Immature natural killer cell (primary cell): ENCODE measurements around the gene IGSF9. TPM values are rescaled to one million over a fixed set of nuclear protein-coding genes. Genes with fewer than 3 reads are reported as not detected.
"Not testable (repeated sequence)": the region's sequence is repeated elsewhere in the genome, so short reads cannot be mapped to it uniquely, and the experiment has no call there.

ENCODE experiments used
- DNase-seq, 3 donors: peaks; one replicate each; pipeline ENCODE4 v3.0.0; 2022; ENCODE audit warnings: mixed read lengths in 1 of 3
- H3K27ac Mint-ChIP-seq, 6 donors: one replicate each; pipeline ENCODE4 v1.8.0; 2020; ENCODE audit warnings: mixed read lengths in 6 of 6, mild to moderate bottlenecking in 5 of 6, inconsistent platforms in 4 of 6, moderate library complexity in 3 of 6
- H3K27me3 Mint-ChIP-seq, 3 donors: one replicate each; pipeline ENCODE4 v1.8.0; 2020 to 2021; ENCODE audit warnings: low read depth in 3 of 3, mild to moderate bottlenecking in 3 of 3, mixed read lengths in 3 of 3, moderate library complexity in 3 of 3, inconsistent platforms in 1 of 3
- H3K36me3 Mint-ChIP-seq, 3 donors: one replicate each; pipeline ENCODE4 v1.8.0; 2020; ENCODE audit warnings: mixed read lengths in 3 of 3, inconsistent platforms in 2 of 3, mild to moderate bottlenecking in 2 of 3
- H3K4me1 Mint-ChIP-seq, 2 donors: one replicate each; pipeline ENCODE4 v1.8.0; 2020; ENCODE audit warnings: inconsistent platforms in 2 of 2, mild to moderate bottlenecking in 2 of 2, mixed read lengths in 2 of 2, moderate library complexity in 1 of 2
- H3K4me3 Mint-ChIP-seq, 5 donors: one replicate each; pipeline ENCODE4 v1.8.0; 2020; ENCODE audit warnings: mild to moderate bottlenecking in 5 of 5, mixed read lengths in 5 of 5, inconsistent platforms in 3 of 5, moderate library complexity in 3 of 5
- H3K9me3 Mint-ChIP-seq, 6 donors: one replicate each; pipeline ENCODE4 v1.8.0; 2020; ENCODE audit warnings: mild to moderate bottlenecking in 6 of 6, mixed read lengths in 6 of 6, inconsistent platforms in 4 of 6, moderate library complexity in 3 of 6
- polyA plus RNA-seq, 3 donors: library from polyadenylated mRNA; unstranded; fragments of 300-500 nt; fragmentation: Illumina TruSeq; gene quantifications; one replicate each; pipeline ENCODE4 v1.2.3, GENCODE V29; 2021

Gene IGSF9
- polyA plus RNA-seq, 3 donors from 2014 or later = not detected

GRCh38 chr1:159911326-159912070, 33.9 kb downstream of the IGSF9 start:
- peaks cover 10 to 13% (median 13%) of the 10 kb centered on the region in 3 donors for H3K27me3 Mint-ChIP-seq
- peak overlapping the region; percentile 57 to 87 (median 72) for H3K4me3 Mint-ChIP-seq
- H3K9me3 Mint-ChIP-seq = no peaks in the 10 kb centered on the region
- H3K36me3 Mint-ChIP-seq = peaks cover 3 to 12% (median 11%) of the 10 kb centered on the region in 3 donors
- DNase-seq = peak; percentile 14 to 22 (median 18)
- H3K27ac Mint-ChIP-seq = peak overlapping the region; percentile 96 to 99 (median 98)
- peaks cover 51 to 55% of the 10 kb centered on the region in 2 donors for H3K4me1 Mint-ChIP-seq

GRCh38 chr1:159908031-159908940, 37.1 kb downstream of the IGSF9 start:
- peak overlapping the region; percentile 45 to 97 (median 80) for H3K27ac Mint-ChIP-seq
- no peak overlapping the region for H3K4me3 Mint-ChIP-seq
- peaks cover 0 to 8% (median 3%) of the 10 kb centered on the region in 3 donors for H3K36me3 Mint-ChIP-seq
- DNase-seq = no peak
- peaks cover 42 to 43% of the 10 kb centered on the region in 2 donors for H3K4me1 Mint-ChIP-seq
- H3K9me3 Mint-ChIP-seq = peaks cover 0 to 2% (median 0%) of the 10 kb centered on the region in 6 donors
- peaks cover 7 to 13% (median 13%) of the 10 kb centered on the region in 3 donors for H3K27me3 Mint-ChIP-seq

- H3K27me3 Mint-ChIP-seq = peaks cover 7 to 12% (median 9%) of the 10 kb centered on the region in 3 donors
- no peak for DNase-seq
- H3K4me3 Mint-ChIP-seq = no peak overlapping the region
- peak overlapping the region in 3 of 6 donors; percentile 73 to 85 (median 80) for H3K27ac Mint-ChIP-seq
- peaks cover 0 to 8% (median 3%) of the 10 kb centered on the region in 3 donors for H3K36me3 Mint-ChIP-seq
- H3K9me3 Mint-ChIP-seq = peaks cover 0 to 2% (median 0%) of the 10 kb centered on the region in 6 donors
- H3K4me1 Mint-ChIP-seq = peaks cover 30% of the 10 kb centered on the region in 2 donors
Measured at GRCh38 chr1:159906960-159907359, 38.5 kb downstream of the IGSF9 start.

GRCh38 chr1:159904036-159904435, 41.4 kb downstream of the IGSF9 start:
- not testable (repeated sequence) for H3K4me3 Mint-ChIP-seq, H3K27me3 Mint-ChIP-seq, DNase-seq, H3K9me3 Mint-ChIP-seq, H3K27ac Mint-ChIP-seq, H3K36me3 Mint-ChIP-seq
- peaks cover under 1 to 10% of the 10 kb centered on the region in 2 donors for H3K4me1 Mint-ChIP-seq

- Mint-ChIP-seq H3K4me1 (peaks cover 6% of the 10 kb centered on the region in 2 donors), H3K27ac (no peak overlapping the region), H3K4me3 (no peak overlapping the region), H3K27me3 (peaks cover 3 to 11% (median 8%) of the 10 kb centered on the region in 3 donors), H3K36me3 (peaks cover 0 to 6% (median 5%) of the 10 kb centered on the region in 3 donors), H3K9me3 (peaks cover 0 to 2% (median 0%) of the 10 kb centered on the region in 6 donors)
- no peak for DNase-seq
Measured at GRCh38 chr1:159902541-159902940, 42.9 kb downstream of the IGSF9 start.

GRCh38 chr1:159900755-159901360, 44.6 kb downstream of the IGSF9 start:
- Mint-ChIP-seq H3K4me3 (no peak overlapping the region), H3K9me3 (peaks cover 0 to 2% (median 0%) of the 10 kb centered on the region in 6 donors), H3K27ac (peak overlapping the region in 1 of 6 donors; percentile 8), H3K27me3 (peaks cover 3 to 13% (median 11%) of the 10 kb centered on the region in 3 donors), H3K36me3 (peaks cover 0 to 6% (median 3%) of the 10 kb centered on the region in 3 donors), H3K4me1 (peaks cover 16% of the 10 kb centered on the region in 2 donors)
- DNase-seq = no peak

- Mint-ChIP-seq H3K27me3 (peaks cover 6 to 13% (median 9%) of the 10 kb centered on the region in 3 donors), H3K9me3 (peaks cover 0 to under 1% (median 0%) of the 10 kb centered on the region in 6 donors), H3K27ac (peak within 1 kb of the TSS in 5 of 6 donors; percentile 8 to 82 (median 60)), H3K4me3 (no peak within 1 kb of the TSS), H3K4me1 (peaks cover 16% of the 10 kb centered on the region in 2 donors), H3K36me3 (peaks cover 0 to 6% (median 3%) of the 10 kb centered on the region in 3 donors)
- peak in 2 of 3 donors; percentile 17 to 33 for DNase-seq
Measured at GRCh38 chr1:159900086-159900680, 45.2 kb downstream of the IGSF9 start, which contains the start of gene CFAP45. Gene CFAP45, minus strand, starts transcription at chr1:159900165. Its CDS starts 67 bp downstream, at chr1:159900098.

GRCh38 chr1:159899634-159900033, 45.8 kb downstream of the IGSF9 start:
- Mint-ChIP-seq H3K27ac (peak overlapping the region in 4 of 6 donors; percentile 8 to 82 (median 68)), H3K4me1 (peaks cover 16% of the 10 kb centered on the region in 2 donors), H3K27me3 (peaks cover 6 to 13% (median 9%) of the 10 kb centered on the region in 3 donors)
- DNase-seq, H3K9me3 Mint-ChIP-seq, H3K36me3 Mint-ChIP-seq, H3K4me3 Mint-ChIP-seq: not testable (repeated sequence)

GRCh38 chr1:159898527-159898926, 46.9 kb downstream of the IGSF9 start:
- Mint-ChIP-seq H3K4me1 (peaks cover 16% of the 10 kb centered on the region in 2 donors), H3K4me3 (no peak overlapping the region), H3K36me3 (peaks cover 0 to 3% (median 2%) of the 10 kb centered on the region in 3 donors)

GRCh38 chr1:159897962-159898361, 47.5 kb downstream of the IGSF9 start:
- peaks cover 16% of the 10 kb centered on the region in 2 donors for H3K4me1 Mint-ChIP-seq
- H3K27me3 Mint-ChIP-seq = peaks cover 6 to 13% (median 7%) of the 10 kb centered on the region in 3 donors
- H3K9me3 Mint-ChIP-seq = no peaks in the 10 kb centered on the region
- DNase-seq = no peak
- no peak overlapping the region for H3K4me3 Mint-ChIP-seq
- peaks cover 0 to 3% (median 0%) of the 10 kb centered on the region in 3 donors for H3K36me3 Mint-ChIP-seq
- peak overlapping the region in 1 of 6 donors; percentile 43 for H3K27ac Mint-ChIP-seq

More at GRCh38 chr1:159898527-159898926, 46.9 kb downstream of the IGSF9 start:
- H3K9me3 Mint-ChIP-seq = no peaks in the 10 kb centered on the region
- peaks cover 6 to 13% (median 9%) of the 10 kb centered on the region in 3 donors for H3K27me3 Mint-ChIP-seq
- no peak for DNase-seq
- no peak overlapping the region for H3K27ac Mint-ChIP-seq

GRCh38 chr1:159896546-159896930, 48.9 kb downstream of the IGSF9 start:
- Mint-ChIP-seq H3K27me3 (peaks cover 6 to 14% (median 7%) of the 10 kb centered on the region in 3 donors), H3K27ac (peak overlapping the region in 1 of 6 donors; percentile 64), H3K9me3 (no peaks in the 10 kb centered on the region), H3K4me3 (peak overlapping the region in 2 of 5 donors; percentile 11 to 33), H3K36me3 (peaks cover 0 to 3% (median 0%) of the 10 kb centered on the region in 3 donors), H3K4me1 (peaks cover 19 to 20% of the 10 kb centered on the region in 2 donors)
- no peak for DNase-seq

- H3K9me3 Mint-ChIP-seq = no peaks in the 10 kb centered on the region
- no peak for DNase-seq
- peaks cover 0 to 3% (median 0%) of the 10 kb centered on the region in 3 donors for H3K36me3 Mint-ChIP-seq
- peak overlapping the region in 1 of 5 donors; percentile 33 for H3K4me3 Mint-ChIP-seq
- peaks cover 6 to 14% (median 7%) of the 10 kb centered on the region in 3 donors for H3K27me3 Mint-ChIP-seq
- H3K4me1 Mint-ChIP-seq = peaks cover 24 to 25% of the 10 kb centered on the region in 2 donors
- H3K27ac Mint-ChIP-seq = peak overlapping the region in 2 of 6 donors; percentile 11 to 64
Measured at GRCh38 chr1:159895836-159896545, 49.4 kb downstream of the IGSF9 start.
